ENCODE measurements around the gene ZNF444.
"Not testable (repeated sequence)": the region's sequence is repeated elsewhere in the genome, so short reads cannot be mapped to it uniquely, and the experiment has no call there.

ZNF444 gene

GRCh38 chr19:56148096-56148495 is 7.0 kb downstream of the ZNF444 start:
- no peak for DNase-seq

GRCh38 chr19:56148955-56149655 is 8.0 kb downstream of the ZNF444 start:
- DNase-seq = not testable (repeated sequence)

- no peak for DNase-seq
Observed at GRCh38 chr19:56149656-56150038, 8.6 kb downstream of the ZNF444 start.

GRCh38 chr19:56150358-56150757 is 9.3 kb downstream of the ZNF444 start:
- no peak for DNase-seq

- no peak for DNase-seq
Observed at GRCh38 chr19:56152644-56153043, 11.6 kb downstream of the ZNF444 start.

GRCh38 chr19:56153507-56153906 is 12.4 kb downstream of the ZNF444 start:
- no peak for DNase-seq

GRCh38 chr19:56155124-56155687 is 14.1 kb downstream of the ZNF444 start:
- no peak for DNase-seq

- DNase-seq = no peak
Observed at GRCh38 chr19:56156768-56157167, 15.7 kb downstream of the ZNF444 start.

GRCh38 chr19:56158170-56158757 is 17.2 kb downstream of the ZNF444 start:
- no peak for DNase-seq

GRCh38 chr19:56159009-56159559 is 18.0 kb downstream of the ZNF444 start:
- no peak for DNase-seq

- DNase-seq = no peak
Observed at GRCh38 chr19:56159622-56160271, 18.7 kb downstream of the ZNF444 start.

GRCh38 chr19:56161534-56161933 is 20.4 kb downstream of the ZNF444 start:
- no peak for DNase-seq

- DNase-seq = no peak
Observed at GRCh38 chr19:56162258-56162657, 21.2 kb downstream of the ZNF444 start.

GRCh38 chr19:56163097-56163496 is 22.0 kb downstream of the ZNF444 start:
- DNase-seq = no peak

- DNase-seq = no peak
Observed at GRCh38 chr19:56167064-56167578, 26.0 kb downstream of the ZNF444 start.

- DNase-seq = no peak
Observed at GRCh38 chr19:56170261-56170660, 29.2 kb downstream of the ZNF444 start.

GRCh38 chr19:56174086-56174485 is 33.0 kb downstream of the ZNF444 start:
- DNase-seq = no peak

GRCh38 chr19:56174550-56174949 is 33.5 kb downstream of the ZNF444 start:
- DNase-seq = no peak

GRCh38 chr19:56175861-56176307 is 34.8 kb downstream of the ZNF444 start, which contains the start of gene GALP:
TSS of gene GALP (plus strand) at chr19:56176008. CDS start at chr19:56177109, 1,101 bp downstream.
- not testable (repeated sequence) for DNase-seq

GRCh38 chr19:56176310-56176709 is 35.2 kb downstream of the ZNF444 start:
- DNase-seq = not testable (repeated sequence)

- no peak for DNase-seq
Observed at GRCh38 chr19:56176881-56177280, 35.8 kb downstream of the ZNF444 start.

GRCh38 chr19:56177564-56178243 is 36.6 kb downstream of the ZNF444 start:
- no peak for DNase-seq

- no peak for DNase-seq
Observed at GRCh38 chr19:56189785-56190184, 48.7 kb downstream of the ZNF444 start.

Data from activated gamma-delta T cell treated with Interleukin-2 at 50 U/mL for 16 hours (primary cell).